Keratinocyte (primary cell): ENCODE data around the gene SORL1. TPM values are rescaled to one million over a fixed set of nuclear protein-coding genes. Genes with fewer than 3 reads are reported as not detected.
"Not testable (repeated sequence)": the region's sequence is repeated elsewhere in the genome, so short reads cannot be mapped to it uniquely, and the experiment has no call there.

ENCODE experiments used
- DNase-seq: peaks from one replicate; pipeline ENCODE4 v3.0.0-alpha.2; 2011; ENCODE audit warnings: low read depth, missing footprints, low spot score
- FAIRE-seq: peaks from 2 replicates; lab custom pipeline; 2011; peaks lifted over from hg19 to GRCh38; lab: Jason Lieb, UNC
- H2AFZ ChIP-seq: 2 replicates; pipeline ENCODE4 v1.6.0; 2012; ENCODE audit warnings: low read length, control low read depth, inconsistent platforms; ENCODE audit not compliant: control insufficient read depth
- H3K27ac ChIP-seq: 2 replicates; pipeline ENCODE4 v1.5.1; 2011; ENCODE audit warnings: low read length; ENCODE audit not compliant: control insufficient read depth, insufficient read depth
- H3K27me3 ChIP-seq: 3 replicates; pipeline ENCODE4 v1.6.0; 2011; ENCODE audit warnings: low read length; ENCODE audit not compliant: control insufficient read depth, insufficient read depth; ENCODE audit errors: extremely low read depth
- H3K36me3 ChIP-seq, 2 experiments: 2 replicates in 1 of 2; 3 replicates in 1 of 2; pipeline ENCODE4 v1.5.1; 2011; ENCODE audit warnings: low read length in 2 of 2, mild to moderate bottlenecking in 1 of 2; ENCODE audit not compliant: control insufficient read depth in 2 of 2, insufficient read depth in 2 of 2; ENCODE audit errors: extremely low read depth in 1 of 2
- H3K4me1 ChIP-seq: 3 replicates; pipeline ENCODE4 v1.5.1; 2011; ENCODE audit warnings: low read length; ENCODE audit not compliant: control insufficient read depth, insufficient read depth; ENCODE audit errors: extremely low read depth
- H3K4me2 ChIP-seq: 3 replicates; pipeline ENCODE4 v1.6.0; 2011; ENCODE audit warnings: low read depth, low read length; ENCODE audit not compliant: control insufficient read depth, insufficient read depth; ENCODE audit errors: extremely low read depth
- H3K4me3 ChIP-seq, 3 experiments: fragments of 200-600 bp in 1 of 3; sonication (generic) in 1 of 3; 2 replicates in 2 of 3; 3 replicates in 1 of 3; pipeline ENCODE4 v1.5.1; 2011 to 2016; ENCODE audit warnings: low read length in 3 of 3, mild to moderate bottlenecking in 3 of 3, control low read depth in 2 of 3, inconsistent platforms in 1 of 3, low read depth in 1 of 3, mixed read lengths in 1 of 3, mixed run types in 1 of 3, moderate library complexity in 1 of 3; ENCODE audit not compliant: control insufficient read depth in 2 of 3, insufficient read depth in 2 of 3; ENCODE audit errors: extremely low read depth in 1 of 3
- H3K79me2 ChIP-seq: 2 replicates; pipeline ENCODE4 v1.6.0; 2012; ENCODE audit warnings: low read length; ENCODE audit not compliant: control insufficient read depth, insufficient read depth
- H3K9ac ChIP-seq: 3 replicates; pipeline ENCODE4 v1.6.0; 2011; ENCODE audit warnings: low read length; ENCODE audit not compliant: control insufficient read depth, insufficient read depth; ENCODE audit errors: extremely low read depth
- H3K9me1 ChIP-seq: 3 replicates; pipeline ENCODE4 v1.6.0; 2011; ENCODE audit warnings: low read length; ENCODE audit not compliant: control insufficient read depth, insufficient read depth; ENCODE audit errors: extremely low read depth
- H3K9me3 ChIP-seq: 2 replicates; pipeline ENCODE4 v1.5.1; 2012; ENCODE audit warnings: low read depth, low read length; ENCODE audit not compliant: control insufficient read depth
- H4K20me1 ChIP-seq: 3 replicates; pipeline ENCODE4 v1.6.0; 2011; ENCODE audit warnings: low read length; ENCODE audit not compliant: control insufficient read depth, insufficient read depth; ENCODE audit errors: extremely low read depth
- EZH2 ChIP-seq: IDR thresholded peaks from one replicate; pipeline ENCODE4 v1.6.1; 2012; ENCODE audit warnings: inconsistent platforms, mild to moderate bottlenecking, low read length, moderate library complexity
- dilution Hi-C: fragments of 300-500 bp; cut with MboI; formaldehyde crosslinking; loops from one replicate; pipeline ENCODE4 v1.7.0; 2020; ENCODE audit warnings: low sequenced_read_pairs; ENCODE audit not compliant: extremely low pct_ligation_motif_present
- polyA plus RNA-seq, 5 experiments: library from polyadenylated mRNA; depleted of rRNA in 3 of 5; stranded (reverse) in 3 of 5; stranded (forward) in 1 of 5; unstranded in 1 of 5; fragments of >200 nt; gene quantifications; 1 replicate in 1 of 5; 2 replicates in 3 of 5; 3 replicates in 1 of 5; pipeline versions ENCODE4 v1.2.1 to v1.2.3, GENCODE V29; 2011 to 2012; ENCODE audit warnings: missing spikeins in 2 of 5, low read depth in 1 of 5, low replicate concordance in 1 of 5
- TF ChIP-seq, protein P1 (sequence below), 3 experiments: IDR thresholded peaks in 1 of 3; conservative IDR thresholded peaks in 1 of 3; optimal IDR thresholded peaks in 1 of 3; 2 replicates in 2 of 3; 3 replicates in 1 of 3; pipeline versions ENCODE3 to v1.5.1; 2011; ENCODE audit warnings: low read length in 3 of 3, mild to moderate bottlenecking in 3 of 3, moderate library complexity in 2 of 3, control low read depth in 1 of 3, inconsistent platforms in 1 of 3; ENCODE audit not compliant: insufficient read depth in 2 of 3; ENCODE audit errors: extremely low read depth in 1 of 3

The SORL1 gene
- polyA plus RNA-seq, 1 donor (not counting 4 experiments of a cell fraction or from before 2014, with no cell fraction given): 38.9 TPM

DNA sequence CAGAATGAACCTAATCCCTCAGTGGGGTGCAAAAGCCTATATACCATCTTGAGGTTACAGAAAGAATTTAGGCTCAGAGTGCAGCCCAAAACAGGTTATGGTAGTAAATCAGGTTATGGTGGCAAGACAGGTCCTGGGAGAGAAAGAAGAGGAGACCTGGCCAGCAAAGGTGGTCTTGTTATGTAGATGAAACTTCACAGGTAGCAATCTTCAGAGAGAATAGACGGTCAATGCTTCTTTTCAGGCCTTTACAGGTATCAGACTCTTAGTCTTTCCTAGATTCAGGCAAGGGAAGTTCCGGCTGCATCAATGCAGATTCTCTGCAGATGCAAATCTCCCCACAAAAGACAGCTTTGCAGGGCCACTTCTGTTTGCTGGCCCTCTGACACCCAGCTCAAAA is 45.8 kb upstream of the SORL1 start:
- no peak for FAIRE-seq

DNA sequence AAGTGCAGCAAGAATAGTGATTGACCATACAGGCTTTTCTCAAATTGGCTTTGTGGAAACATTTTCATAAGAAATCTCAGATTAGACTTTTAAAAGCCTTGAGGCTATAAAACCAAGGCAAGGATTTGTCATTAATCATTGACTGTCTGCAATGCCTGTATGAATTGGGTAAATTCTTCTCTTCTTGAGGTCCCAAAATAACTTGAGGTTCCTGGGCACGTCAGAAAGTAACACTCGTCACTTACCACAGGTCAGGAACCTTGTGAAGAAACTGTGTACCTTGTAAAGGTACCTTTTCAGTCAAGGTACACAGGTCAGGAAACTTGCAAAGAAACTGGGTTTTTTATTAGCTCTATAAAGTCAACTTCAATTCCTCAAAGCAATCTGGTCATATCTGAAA is 43.3 kb upstream of the SORL1 start:
- Histone ChIP-seq H3K9me1 (no peaks in the 10 kb centered on the region), H3K27ac (no peak overlapping the region), H4K20me1 (no peaks in the 10 kb centered on the region), H2AFZ (no peak overlapping the region), H3K9ac (no peak overlapping the region), H3K4me3 (no peak overlapping the region), H3K36me3 (no peaks in the 10 kb centered on the region), H3K4me1 (no peaks in the 10 kb centered on the region), H3K79me2 (no peaks in the 10 kb centered on the region), H3K27me3 (no peaks in the 10 kb centered on the region), H3K9me3 (no peaks in the 10 kb centered on the region), H3K4me2 (no peak overlapping the region)
- no peak for TF ChIP-seq EZH2
- TF ChIP-seq, protein P1, sequence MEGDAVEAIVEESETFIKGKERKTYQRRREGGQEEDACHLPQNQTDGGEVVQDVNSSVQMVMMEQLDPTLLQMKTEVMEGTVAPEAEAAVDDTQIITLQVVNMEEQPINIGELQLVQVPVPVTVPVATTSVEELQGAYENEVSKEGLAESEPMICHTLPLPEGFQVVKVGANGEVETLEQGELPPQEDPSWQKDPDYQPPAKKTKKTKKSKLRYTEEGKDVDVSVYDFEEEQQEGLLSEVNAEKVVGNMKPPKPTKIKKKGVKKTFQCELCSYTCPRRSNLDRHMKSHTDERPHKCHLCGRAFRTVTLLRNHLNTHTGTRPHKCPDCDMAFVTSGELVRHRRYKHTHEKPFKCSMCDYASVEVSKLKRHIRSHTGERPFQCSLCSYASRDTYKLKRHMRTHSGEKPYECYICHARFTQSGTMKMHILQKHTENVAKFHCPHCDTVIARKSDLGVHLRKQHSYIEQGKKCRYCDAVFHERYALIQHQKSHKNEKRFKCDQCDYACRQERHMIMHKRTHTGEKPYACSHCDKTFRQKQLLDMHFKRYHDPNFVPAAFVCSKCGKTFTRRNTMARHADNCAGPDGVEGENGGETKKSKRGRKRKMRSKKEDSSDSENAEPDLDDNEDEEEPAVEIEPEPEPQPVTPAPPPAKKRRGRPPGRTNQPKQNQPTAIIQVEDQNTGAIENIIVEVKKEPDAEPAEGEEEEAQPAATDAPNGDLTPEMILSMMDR (optimal IDR thresholded peaks at IDR 0.05 in 1 of 3, IDR thresholded peaks at IDR 0.05 in 1 of 3, conservative IDR thresholded peaks at IDR 0.05 in 1 of 3; ENCODE audit: extremely low read depth in 1 of 3, insufficient read depth in 2 of 3, low read length in 3 of 3): no peak
- FAIRE-seq (no peak), DNase-seq (no peak)
- dilution Hi-C loops: no loop called here

More for the DNA sequence above, 45.8 kb upstream of the SORL1 start:
- H3K9ac ChIP-seq: no peak overlapping the region
- H3K36me3 ChIP-seq: no peaks in the 10 kb centered on the region
- no peak overlapping the region for H3K27ac ChIP-seq
- DNase-seq: no peak
- no peak overlapping the region for H3K4me2 ChIP-seq
- H2AFZ ChIP-seq: no peak overlapping the region
- H3K4me3 ChIP-seq: no peak overlapping the region
- H3K4me1 ChIP-seq: no peaks in the 10 kb centered on the region
- no peaks in the 10 kb centered on the region for H3K79me2 ChIP-seq
- peaks cover 4% of the 10 kb centered on the region for H3K9me3 ChIP-seq
- H3K9me1 ChIP-seq: no peaks in the 10 kb centered on the region
- no peaks in the 10 kb centered on the region for H4K20me1 ChIP-seq
- no peak for TF ChIP-seq EZH2
- TF ChIP-seq, protein P1 (optimal IDR thresholded peaks at IDR 0.05 in 1 of 3, IDR thresholded peaks at IDR 0.05 in 1 of 3, conservative IDR thresholded peaks at IDR 0.05 in 1 of 3; ENCODE audit: extremely low read depth in 1 of 3, insufficient read depth in 2 of 3, low read length in 3 of 3): no peak
- H3K27me3 ChIP-seq: no peaks in the 10 kb centered on the region
- dilution Hi-C loops: no loop called here

DNA sequence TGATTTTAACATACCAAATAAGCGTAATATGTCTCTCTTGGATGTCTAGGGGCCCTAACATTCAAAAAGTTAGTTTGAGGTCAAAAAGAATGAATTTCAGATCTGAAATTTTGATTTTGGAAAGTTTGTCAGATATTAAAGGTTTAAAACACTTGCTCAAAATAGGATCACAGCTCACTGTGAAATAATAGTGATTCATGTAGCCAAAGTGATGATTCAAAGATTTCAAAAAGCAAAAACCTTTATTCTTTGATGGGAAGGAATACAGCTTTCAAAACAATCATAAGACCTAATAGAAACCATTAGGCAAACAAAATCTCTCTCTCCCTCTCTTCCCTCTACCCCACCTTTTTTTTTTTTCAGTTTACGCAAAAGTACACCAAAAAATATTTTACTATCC is 42.1 kb upstream of the SORL1 start:
- H3K4me1 ChIP-seq, FAIRE-seq, H2AFZ ChIP-seq, H3K27ac ChIP-seq, H3K9ac ChIP-seq, DNase-seq, H3K36me3 ChIP-seq, H4K20me1 ChIP-seq, H3K9me3 ChIP-seq, H3K4me2 ChIP-seq, H3K79me2 ChIP-seq, H3K4me3 ChIP-seq, H3K9me1 ChIP-seq, H3K27me3 ChIP-seq, dilution Hi-C loops: not testable (repeated sequence)

DNA sequence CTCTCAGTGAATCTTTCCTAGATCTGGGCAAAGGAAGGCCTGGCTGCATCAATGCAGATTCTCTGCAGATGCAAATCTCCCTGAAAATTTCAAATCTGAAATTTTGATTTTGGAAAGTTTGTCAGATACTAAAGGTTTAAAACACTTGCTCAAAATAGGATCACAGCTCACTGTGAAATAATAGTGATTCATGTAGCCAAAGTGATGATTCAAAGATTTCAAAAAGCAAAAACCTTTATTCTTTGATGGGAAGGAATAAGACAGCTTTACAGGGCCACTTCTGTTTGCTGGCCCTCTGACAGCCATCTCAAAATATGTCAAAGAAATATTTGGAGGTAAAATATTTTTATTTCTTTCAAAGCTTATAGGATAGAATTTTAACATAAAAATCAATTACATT is 40.8 kb upstream of the SORL1 start:
- H3K9me1 ChIP-seq, H3K4me3 ChIP-seq, H4K20me1 ChIP-seq, H3K9me3 ChIP-seq, FAIRE-seq, H3K27me3 ChIP-seq, H3K4me1 ChIP-seq, H3K4me2 ChIP-seq, H3K79me2 ChIP-seq, H2AFZ ChIP-seq, DNase-seq, H3K9ac ChIP-seq, H3K27ac ChIP-seq, H3K36me3 ChIP-seq, dilution Hi-C loops: not testable (repeated sequence)
